Progenitor cell of endocrine pancreas (in vitro differentiated cells): ENCODE results near the gene POU6F2. TPM values are rescaled to one million over a fixed set of nuclear protein-coding genes. Genes with fewer than 3 reads are reported as not detected.

Experiments used
- DNase-seq: peaks from one replicate; pipeline ENCODE4 v3.0.0; 2021; ENCODE audit warnings: low spot score; ENCODE audit not compliant: unreplicated experiment
- H3K27ac Mint-ChIP-seq: 2 replicates; pipeline ENCODE4 v1.8.0; 2021; ENCODE audit warnings: mild to moderate bottlenecking, moderate library complexity, mixed read lengths
- H3K27me3 Mint-ChIP-seq: 2 replicates; pipeline ENCODE4 v1.8.0; 2021; ENCODE audit warnings: mixed read lengths
- H3K36me3 Mint-ChIP-seq: 2 replicates; pipeline ENCODE4 v1.8.0; 2022; ENCODE audit warnings: mixed read lengths; ENCODE audit not compliant: insufficient read depth
- H3K4me1 Mint-ChIP-seq: 2 replicates; pipeline ENCODE4 v1.8.0; 2021; ENCODE audit warnings: low read depth, mixed read lengths
- H3K4me3 Mint-ChIP-seq: 2 replicates; pipeline ENCODE4 v1.8.0; 2021; ENCODE audit warnings: low read depth, mild to moderate bottlenecking, moderate library complexity, mixed read lengths
- H3K9me3 Mint-ChIP-seq: 2 replicates; pipeline ENCODE4 v1.8.0; 2021; ENCODE audit warnings: low read depth, mixed read lengths
- CTCF ChIP-seq: fragments of 200-600 bp; sonication (generic); IDR thresholded peaks from one replicate; pipeline ENCODE4 v1.5.0; 2021; ENCODE audit warnings: antibody characterized with exemption, mild to moderate bottlenecking; ENCODE audit not compliant: unreplicated experiment
- total RNA-seq: library from RNA; stranded (reverse); gene quantifications from 2 replicates; pipeline ENCODE4 v1.2.1, GENCODE V29; 2021

Gene POU6F2
- total RNA-seq, 1 donor from 2014 or later: 5.6 TPM

GRCh38 chr7:39280337-39280736 is 302.6 kb downstream of the POU6F2 start:
- no peaks in the 10 kb centered on the region for H3K4me1 Mint-ChIP-seq
- H3K27ac Mint-ChIP-seq: no peak overlapping the region
- DNase-seq: no peak
- peaks cover 10% of the 10 kb centered on the region for H3K9me3 Mint-ChIP-seq
- H3K36me3 Mint-ChIP-seq: peaks cover 1% of the 10 kb centered on the region
- no peaks in the 10 kb centered on the region for H3K27me3 Mint-ChIP-seq
- TF ChIP-seq CTCF: no peak
- no peak overlapping the region for H3K4me3 Mint-ChIP-seq

- TF ChIP-seq CTCF: no peak
- Mint-ChIP-seq H3K27ac (no peak overlapping the region), H3K4me3 (no peak overlapping the region), H3K9me3 (peaks cover 10% of the 10 kb centered on the region), H3K4me1 (no peaks in the 10 kb centered on the region), H3K36me3 (no peaks in the 10 kb centered on the region), H3K27me3 (no peaks in the 10 kb centered on the region)
- DNase-seq: no peak
Measured at GRCh38 chr7:39285256-39285655, 307.5 kb downstream of the POU6F2 start.

GRCh38 chr7:39288303-39288702 is 310.6 kb downstream of the POU6F2 start:
- H3K4me1 Mint-ChIP-seq: peaks cover 5% of the 10 kb centered on the region
- H3K36me3 Mint-ChIP-seq: no peaks in the 10 kb centered on the region
- H3K27ac Mint-ChIP-seq: no peak overlapping the region
- H3K9me3 Mint-ChIP-seq: peaks cover under 1% of the 10 kb centered on the region
- no peak for DNase-seq
- peaks cover 3% of the 10 kb centered on the region for H3K27me3 Mint-ChIP-seq
- no peak overlapping the region for H3K4me3 Mint-ChIP-seq
- no peak for TF ChIP-seq CTCF

- no peaks in the 10 kb centered on the region for H3K9me3 Mint-ChIP-seq
- no peaks in the 10 kb centered on the region for H3K36me3 Mint-ChIP-seq
- H3K4me3 Mint-ChIP-seq: no peak overlapping the region
- H3K27ac Mint-ChIP-seq: no peak overlapping the region
- peaks cover 5% of the 10 kb centered on the region for H3K27me3 Mint-ChIP-seq
- DNase-seq: no peak
- no peak for TF ChIP-seq CTCF
- peaks cover 5% of the 10 kb centered on the region for H3K4me1 Mint-ChIP-seq
Measured at GRCh38 chr7:39291628-39292410, 314.1 kb downstream of the POU6F2 start.

- H3K4me1 Mint-ChIP-seq: peaks cover 5% of the 10 kb centered on the region
- H3K27ac Mint-ChIP-seq: no peak overlapping the region
- no peak overlapping the region for H3K4me3 Mint-ChIP-seq
- H3K9me3 Mint-ChIP-seq: peaks cover 5% of the 10 kb centered on the region
- DNase-seq: no peak
- H3K36me3 Mint-ChIP-seq: no peaks in the 10 kb centered on the region
- no peak for TF ChIP-seq CTCF
- H3K27me3 Mint-ChIP-seq: peaks cover 5% of the 10 kb centered on the region
Measured at GRCh38 chr7:39293056-39293823, 315.5 kb downstream of the POU6F2 start.
